Vagina (tissue), 2 donors: Measurements from ENCODE around the gene PDE5A.

Source experiments
- POLR2A ChIP-seq, 2 donors: fragments of 450-650 bp; IDR thresholded peaks; one replicate each; pipeline ENCODE4 v1.6.1; 2017; ENCODE audit warnings: antibody characterized with exemption in 2 of 2, mild to moderate bottlenecking in 2 of 2, moderate library complexity in 2 of 2
- POLR2AphosphoS5 ChIP-seq, 2 donors: sonication (generic); formaldehyde crosslinking; IDR thresholded peaks; one replicate each; pipeline ENCODE4 v1.9.0; 2017; ENCODE audit warnings: antibody characterized with exemption in 2 of 2, mild to moderate bottlenecking in 2 of 2, low read depth in 1 of 2; ENCODE audit not compliant: insufficient read depth in 1 of 2
- TF ChIP-seq, protein P1 (sequence below), 3 experiments: fragments of 450-650 bp in 2 of 3; fragments of 200-600 bp in 1 of 3; sonication (generic) in 1 of 3; IDR thresholded peaks; one replicate each; pipeline ENCODE4 v1.5.1; 2017 to 2019; ENCODE audit warnings: antibody characterized with exemption in 3 of 3, mild to moderate bottlenecking in 2 of 3, moderate library complexity in 2 of 3

DNA sequence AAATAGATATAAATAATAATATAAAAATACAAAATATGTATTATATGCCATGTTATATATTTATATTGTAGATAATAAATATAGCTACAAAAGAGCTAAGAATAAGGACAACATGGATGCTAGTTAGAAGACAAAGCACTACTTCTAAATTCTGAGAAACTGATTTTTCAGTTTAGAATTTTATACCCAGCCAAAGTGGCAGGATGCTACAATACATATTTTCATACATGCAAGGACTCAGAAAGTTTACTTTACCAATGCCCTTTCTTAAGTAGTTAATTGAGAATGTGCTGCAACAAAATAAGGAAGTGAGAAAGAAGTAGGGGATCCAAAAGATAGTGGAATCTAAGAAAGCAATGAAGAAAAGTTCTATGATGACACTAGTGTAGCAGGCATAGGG is 64.5 kb downstream of the PDE5A start:
- TF ChIP-seq, protein P1, sequence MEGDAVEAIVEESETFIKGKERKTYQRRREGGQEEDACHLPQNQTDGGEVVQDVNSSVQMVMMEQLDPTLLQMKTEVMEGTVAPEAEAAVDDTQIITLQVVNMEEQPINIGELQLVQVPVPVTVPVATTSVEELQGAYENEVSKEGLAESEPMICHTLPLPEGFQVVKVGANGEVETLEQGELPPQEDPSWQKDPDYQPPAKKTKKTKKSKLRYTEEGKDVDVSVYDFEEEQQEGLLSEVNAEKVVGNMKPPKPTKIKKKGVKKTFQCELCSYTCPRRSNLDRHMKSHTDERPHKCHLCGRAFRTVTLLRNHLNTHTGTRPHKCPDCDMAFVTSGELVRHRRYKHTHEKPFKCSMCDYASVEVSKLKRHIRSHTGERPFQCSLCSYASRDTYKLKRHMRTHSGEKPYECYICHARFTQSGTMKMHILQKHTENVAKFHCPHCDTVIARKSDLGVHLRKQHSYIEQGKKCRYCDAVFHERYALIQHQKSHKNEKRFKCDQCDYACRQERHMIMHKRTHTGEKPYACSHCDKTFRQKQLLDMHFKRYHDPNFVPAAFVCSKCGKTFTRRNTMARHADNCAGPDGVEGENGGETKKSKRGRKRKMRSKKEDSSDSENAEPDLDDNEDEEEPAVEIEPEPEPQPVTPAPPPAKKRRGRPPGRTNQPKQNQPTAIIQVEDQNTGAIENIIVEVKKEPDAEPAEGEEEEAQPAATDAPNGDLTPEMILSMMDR (IDR thresholded peaks at IDR 0.05) = no peak
- no peak for TF ChIP-seq POLR2A (IDR thresholded peaks at IDR 0.05)
- no peak for TF ChIP-seq POLR2AphosphoS5 (IDR thresholded peaks at IDR 0.05; ENCODE audit: insufficient read depth in 1 of 2, low read depth in 1 of 2)
